22Rv1 (cell line): ENCODE measurements around the gene ZBTB25.

Source experiments
- CTCF ChIP-seq: fragments of 450-650 bp; IDR thresholded peaks from 2 replicates; pipeline ENCODE4 v1.5.1; 2017; ENCODE audit warnings: mild to moderate bottlenecking
- ZFX ChIP-seq: fragments of 450-650 bp; IDR thresholded peaks from 2 replicates; pipeline ENCODE4 v1.6.1; 2017; ENCODE audit warnings: antibody characterized with exemption, borderline replicate concordance

- TF ChIP-seq CTCF (no peak), ZFX (no peak)
Measured at GRCh38 chr14:64411001-64411400, 92.6 kb downstream of the ZBTB25 start.
